HepG2 (cell line): ENCODE measurements around the gene TBC1D20. TPM values are rescaled to one million over a fixed set of nuclear protein-coding genes. Genes with fewer than 3 reads are reported as not detected.
A peak's percentile ranks its signal among the peaks of the same experiment; 100 is the strongest.

Experiments used
- ARID2 ChIP-seq: sonication (generic); formaldehyde crosslinking; IDR thresholded peaks from 2 replicates; pipeline ENCODE4 v1.8.1; 2022; ENCODE audit warnings: mild to moderate bottlenecking, missing genetic modification reagents, borderline replicate concordance
- ATF7 ChIP-seq, 2 experiments: fragments of 450-650 bp in 1 of 2; sonication (generic) in 1 of 2; formaldehyde crosslinking in 1 of 2; IDR thresholded peaks; 2 replicates each; pipeline versions ENCODE4 v1.4.0 to v1.6.1; 2016 to 2020; ENCODE audit warnings: antibody characterized with exemption in 1 of 2, mild to moderate bottlenecking in 1 of 2, missing genetic modification reagents in 1 of 2
- BCL6 ChIP-seq: IDR thresholded peaks from 2 replicates; pipeline ENCODE4 v1.6.1; 2016; ENCODE audit warnings: missing genetic modification reagents, missing compliant biosample characterization
- FOXJ3 ChIP-seq: sonication (generic); formaldehyde crosslinking; IDR thresholded peaks from 2 replicates; pipeline ENCODE4 v1.4.0; 2020; ENCODE audit warnings: missing genetic modification reagents, mild to moderate bottlenecking, borderline replicate concordance
- PLRG1 ChIP-seq: fragments of 450-650 bp; conservative IDR thresholded peaks from 2 replicates; pipeline ENCODE4 v1.6.1; 2016
- SNRNP70 ChIP-seq: fragments of 200-400 bp; formaldehyde crosslinking; IDR thresholded peaks from 2 replicates; pipeline ENCODE4 v1.6.1; 2017; ENCODE audit warnings: mild to moderate bottlenecking, low read depth, low read length, moderate library complexity
- SRSF9 ChIP-seq: fragments of 200-400 bp; formaldehyde crosslinking; IDR thresholded peaks from 2 replicates; pipeline ENCODE4 v1.6.1; 2018; ENCODE audit warnings: borderline replicate concordance, mild to moderate bottlenecking, low read depth, low read length; ENCODE audit not compliant: insufficient read depth, poor library complexity, severe bottlenecking
- SUZ12 ChIP-seq: fragments of 150-350 bp; IDR thresholded peaks from 2 replicates; pipeline ENCODE4 v1.6.1; 2014; ENCODE audit warnings: low read depth, low read length
- ZBTB1 ChIP-seq: sonication (generic); formaldehyde crosslinking; IDR thresholded peaks from 2 replicates; pipeline ENCODE4 v1.4.0; 2020; ENCODE audit warnings: missing genetic modification reagents, borderline replicate concordance
- ZBTB8A ChIP-seq: sonication (generic); formaldehyde crosslinking; IDR thresholded peaks from 2 replicates; pipeline ENCODE4 v1.4.0; 2020; ENCODE audit warnings: mild to moderate bottlenecking, low read depth, missing genetic modification reagents, borderline replicate concordance
- ZFP90 ChIP-seq: sonication (generic); formaldehyde crosslinking; IDR thresholded peaks from 2 replicates; pipeline ENCODE4 v1.8.0; 2022; ENCODE audit warnings: missing genetic modification reagents, mild to moderate bottlenecking, inconsistent platforms, borderline replicate concordance
- ZNF225 ChIP-seq: sonication (generic); formaldehyde crosslinking; IDR thresholded peaks from 2 replicates; pipeline ENCODE4 v1.4.0; 2020; ENCODE audit warnings: mild to moderate bottlenecking, missing genetic modification reagents
- ZNF317 ChIP-seq: sonication (generic); formaldehyde crosslinking; IDR thresholded peaks from 2 replicates; pipeline ENCODE4 v1.5.0; 2020; ENCODE audit warnings: mild to moderate bottlenecking, missing genetic modification reagents
- ZNF557 ChIP-seq: sonication (generic); formaldehyde crosslinking; IDR thresholded peaks from 2 replicates; pipeline ENCODE4 v1.4.0; 2020; ENCODE audit warnings: missing genetic modification reagents
- ZNF850 ChIP-seq: sonication (generic); formaldehyde crosslinking; conservative IDR thresholded peaks from 2 replicates; pipeline ENCODE4 v1.9.0; 2021; ENCODE audit warnings: mild to moderate bottlenecking, missing genetic modification reagents
- polyA plus RNA-seq, 8 experiments: library from polyadenylated mRNA; depleted of rRNA in 3 of 8; stranded (reverse) in 7 of 8; unstranded in 1 of 8; fragments of >200 nt; fragmentation: Illumina TruSeq in 4 of 8; extraction: Trizol in 4 of 8; gene quantifications; 2 replicates each; pipeline versions ENCODE4 v1.2.1 to v1.2.3, GENCODE V29; 2011 to 2016; ENCODE audit warnings: low read depth in 4 of 8, missing spikeins in 1 of 8, mixed read lengths in 1 of 8; ENCODE audit not compliant: insufficient read depth in 1 of 8
- total RNA-seq, 5 experiments: library from RNA; depleted of rRNA; stranded (reverse); fragments of >200 nt; fragmentation: Illumina TruSeq; extraction: Trizol; gene quantifications; 2 replicates each; pipeline ENCODE4 v1.2.3, GENCODE V29; 2016; ENCODE audit warnings: low read depth in 1 of 5
- TF ChIP-seq, protein P1 (sequence below): IDR thresholded peaks from 2 replicates; pipeline ENCODE4 v1.6.1; 2016; ENCODE audit warnings: control low read depth
- TF ChIP-seq, protein P2 (sequence below): sonication (generic); formaldehyde crosslinking; IDR thresholded peaks from 2 replicates; pipeline ENCODE4 v1.8.1; 2023; ENCODE audit warnings: mild to moderate bottlenecking, inconsistent platforms, moderate library complexity, missing genetic modification reagents, borderline replicate concordance
- TF ChIP-seq, protein P3 (sequence below): sonication (generic); formaldehyde crosslinking; IDR thresholded peaks from 2 replicates; pipeline ENCODE4 v1.4.0; 2020; ENCODE audit warnings: mild to moderate bottlenecking, missing genetic modification reagents
- TF ChIP-seq, protein P4 (sequence below): sonication (generic); formaldehyde crosslinking; IDR thresholded peaks from 2 replicates; pipeline ENCODE4 v1.8.0; 2022; ENCODE audit warnings: missing genetic modification reagents, mild to moderate bottlenecking, moderate library complexity, borderline replicate concordance

TBC1D20 gene
- total and polyA plus RNA-seq, 2 of the 13 experiments (the other 11 are each of a cell fraction or from before 2014, with no cell fraction given) = 36.6 to 47.1 TPM

DNA sequence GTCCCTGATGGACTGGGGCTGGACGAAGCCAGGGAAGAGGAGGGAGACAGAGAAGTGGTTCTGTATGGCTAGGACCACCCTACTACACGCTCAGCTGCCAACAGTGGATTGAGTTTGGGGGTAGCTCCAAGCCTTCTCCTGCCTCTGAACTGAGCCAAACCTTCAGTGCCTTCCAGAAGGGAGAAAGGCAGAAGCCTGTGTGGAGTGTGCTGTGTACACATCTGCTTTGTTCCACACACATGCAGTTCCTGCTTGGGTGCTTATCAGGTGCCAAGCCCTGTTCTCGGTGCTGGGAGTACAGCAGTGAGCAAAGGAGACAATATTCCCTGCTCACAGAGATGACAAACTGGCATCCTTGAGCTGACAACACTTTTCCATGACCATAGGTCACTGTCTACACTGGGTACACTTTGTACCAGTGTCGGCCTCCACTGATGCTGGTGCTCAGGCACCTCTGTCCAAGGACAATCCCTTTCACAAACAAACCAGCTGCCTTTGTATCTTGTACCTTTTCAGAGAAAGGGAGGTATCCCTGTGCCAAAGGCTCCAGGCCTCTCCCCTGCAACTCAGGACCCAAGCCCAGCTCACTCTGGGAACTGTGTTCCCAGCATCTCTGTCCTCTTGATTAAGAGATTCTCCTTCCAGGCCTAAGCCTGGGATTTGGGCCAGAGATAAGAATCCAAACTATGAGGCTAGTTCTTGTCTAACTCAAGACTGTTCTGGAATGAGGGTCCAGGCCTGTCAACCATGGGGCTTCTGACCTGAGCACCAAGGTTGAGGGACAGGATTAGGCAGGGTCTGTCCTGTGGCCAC lies 65.5 kb downstream of the TBC1D20 start (continued):
- TF ChIP-seq, protein P1, sequence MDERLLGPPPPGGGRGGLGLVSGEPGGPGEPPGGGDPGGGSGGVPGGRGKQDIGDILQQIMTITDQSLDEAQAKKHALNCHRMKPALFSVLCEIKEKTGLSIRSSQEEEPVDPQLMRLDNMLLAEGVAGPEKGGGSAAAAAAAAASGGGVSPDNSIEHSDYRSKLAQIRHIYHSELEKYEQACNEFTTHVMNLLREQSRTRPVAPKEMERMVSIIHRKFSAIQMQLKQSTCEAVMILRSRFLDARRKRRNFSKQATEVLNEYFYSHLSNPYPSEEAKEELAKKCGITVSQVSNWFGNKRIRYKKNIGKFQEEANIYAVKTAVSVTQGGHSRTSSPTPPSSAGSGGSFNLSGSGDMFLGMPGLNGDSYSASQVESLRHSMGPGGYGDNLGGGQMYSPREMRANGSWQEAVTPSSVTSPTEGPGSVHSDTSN = peak; percentile 30; the same call in 1 of the 2 replicates
- TF ChIP-seq SNRNP70 (no peak), ZNF557 (no peak), ARID2 (CRISPR knock-in tag) (peak; percentile 74), FOXJ3 (CRISPR knock-in tag) (peak; percentile 93), SUZ12 (no peak), ZNF317 (CRISPR knock-in tag) (peak; percentile 86; the same call in 1 of the 2 replicates), ZBTB8A (no peak; the same call in 1 of the 2 replicates), ATF7 (IDR thresholded peaks at IDR 0.05) (peak; percentile 63), ATF7 (CRISPR knock-in tag; IDR thresholded peaks at IDR 0.05) (peak; percentile 68; the same call in 1 of the 2 replicates), ZNF225 (CRISPR knock-in tag) (no peak), PLRG1 (no peak), ZNF850 (CRISPR knock-in tag) (no peak), ZFP90 (CRISPR knock-in tag) (no peak), ZBTB1 (CRISPR knock-in tag) (no peak), SRSF9 (no peak), BCL6 (CRISPR knock-in tag) (peak; percentile 96)
- TF ChIP-seq, protein P2, sequence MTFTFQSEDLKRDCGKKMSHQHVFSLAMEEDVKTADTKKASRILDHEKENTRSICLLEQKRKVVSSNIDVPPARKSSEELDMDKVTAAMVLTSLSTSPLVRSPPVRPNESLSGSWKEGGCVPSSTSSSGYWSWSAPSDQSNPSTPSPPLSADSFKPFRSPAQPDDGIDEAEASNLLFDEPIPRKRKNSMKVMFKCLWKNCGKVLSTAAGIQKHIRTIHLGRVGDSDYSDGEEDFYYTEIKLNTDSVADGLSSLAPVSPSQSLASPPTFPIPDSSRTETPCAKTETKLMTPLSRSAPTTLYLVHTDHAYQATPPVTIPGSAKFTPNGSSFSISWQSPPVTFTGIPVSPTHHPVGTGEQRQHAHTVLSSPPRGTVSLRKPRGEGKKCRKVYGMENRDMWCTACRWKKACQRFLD = no peak; the same call in 1 of the 2 replicates
- TF ChIP-seq, protein P3, sequence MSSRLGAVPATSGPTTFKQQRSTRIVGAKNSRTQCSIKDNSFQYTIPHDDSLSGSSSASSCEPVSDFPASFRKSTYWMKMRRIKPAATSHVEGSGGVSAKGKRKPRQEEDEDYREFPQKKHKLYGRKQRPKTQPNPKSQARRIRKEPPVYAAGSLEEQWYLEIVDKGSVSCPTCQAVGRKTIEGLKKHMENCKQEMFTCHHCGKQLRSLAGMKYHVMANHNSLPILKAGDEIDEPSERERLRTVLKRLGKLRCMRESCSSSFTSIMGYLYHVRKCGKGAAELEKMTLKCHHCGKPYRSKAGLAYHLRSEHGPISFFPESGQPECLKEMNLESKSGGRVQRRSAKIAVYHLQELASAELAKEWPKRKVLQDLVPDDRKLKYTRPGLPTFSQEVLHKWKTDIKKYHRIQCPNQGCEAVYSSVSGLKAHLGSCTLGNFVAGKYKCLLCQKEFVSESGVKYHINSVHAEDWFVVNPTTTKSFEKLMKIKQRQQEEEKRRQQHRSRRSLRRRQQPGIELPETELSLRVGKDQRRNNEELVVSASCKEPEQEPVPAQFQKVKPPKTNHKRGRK (CRISPR knock-in tag) = no peak
- TF ChIP-seq, protein P4, sequence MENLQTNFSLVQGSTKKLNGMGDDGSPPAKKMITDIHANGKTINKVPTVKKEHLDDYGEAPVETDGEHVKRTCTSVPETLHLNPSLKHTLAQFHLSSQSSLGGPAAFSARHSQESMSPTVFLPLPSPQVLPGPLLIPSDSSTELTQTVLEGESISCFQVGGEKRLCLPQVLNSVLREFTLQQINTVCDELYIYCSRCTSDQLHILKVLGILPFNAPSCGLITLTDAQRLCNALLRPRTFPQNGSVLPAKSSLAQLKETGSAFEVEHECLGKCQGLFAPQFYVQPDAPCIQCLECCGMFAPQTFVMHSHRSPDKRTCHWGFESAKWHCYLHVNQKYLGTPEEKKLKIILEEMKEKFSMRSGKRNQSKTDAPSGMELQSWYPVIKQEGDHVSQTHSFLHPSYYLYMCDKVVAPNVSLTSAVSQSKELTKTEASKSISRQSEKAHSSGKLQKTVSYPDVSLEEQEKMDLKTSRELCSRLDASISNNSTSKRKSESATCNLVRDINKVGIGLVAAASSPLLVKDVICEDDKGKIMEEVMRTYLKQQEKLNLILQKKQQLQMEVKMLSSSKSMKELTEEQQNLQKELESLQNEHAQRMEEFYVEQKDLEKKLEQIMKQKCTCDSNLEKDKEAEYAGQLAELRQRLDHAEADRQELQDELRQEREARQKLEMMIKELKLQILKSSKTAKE (CRISPR knock-in tag) = peak; percentile 89
